NK-92 (cell line): Measurements from ENCODE around the gene NUDC.
"Not testable (repeated sequence)": the region's sequence is repeated elsewhere in the genome, so short reads cannot be mapped to it uniquely, and the experiment has no call there.

ENCODE experiments used
- DNase-seq: peaks from one replicate; lab custom pipeline; 2025; ENCODE audit not compliant: unreplicated experiment; lab: John Stamatoyannopoulos, UW

NUDC gene

DNA sequence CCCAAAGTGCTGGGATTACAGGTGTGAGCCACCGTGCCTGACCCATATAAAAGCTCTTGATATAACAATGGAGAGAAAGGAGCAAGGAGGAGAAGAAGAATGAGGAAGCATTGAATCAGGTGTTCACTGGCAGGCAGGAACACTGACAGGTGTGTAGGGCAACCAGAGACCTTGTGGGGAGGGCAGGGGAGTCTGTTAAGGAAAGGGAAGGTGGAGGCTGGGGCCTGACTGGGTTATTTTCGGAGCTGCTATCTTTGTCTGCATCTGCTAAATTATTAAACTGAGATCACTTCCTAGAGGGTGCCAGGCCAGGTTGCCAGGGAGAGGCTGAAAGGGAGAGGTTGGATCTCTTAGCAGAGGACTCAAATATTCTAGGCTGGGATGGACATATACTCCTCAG, 65.1 kb downstream of the NUDC start:
- no peak for DNase-seq

DNA sequence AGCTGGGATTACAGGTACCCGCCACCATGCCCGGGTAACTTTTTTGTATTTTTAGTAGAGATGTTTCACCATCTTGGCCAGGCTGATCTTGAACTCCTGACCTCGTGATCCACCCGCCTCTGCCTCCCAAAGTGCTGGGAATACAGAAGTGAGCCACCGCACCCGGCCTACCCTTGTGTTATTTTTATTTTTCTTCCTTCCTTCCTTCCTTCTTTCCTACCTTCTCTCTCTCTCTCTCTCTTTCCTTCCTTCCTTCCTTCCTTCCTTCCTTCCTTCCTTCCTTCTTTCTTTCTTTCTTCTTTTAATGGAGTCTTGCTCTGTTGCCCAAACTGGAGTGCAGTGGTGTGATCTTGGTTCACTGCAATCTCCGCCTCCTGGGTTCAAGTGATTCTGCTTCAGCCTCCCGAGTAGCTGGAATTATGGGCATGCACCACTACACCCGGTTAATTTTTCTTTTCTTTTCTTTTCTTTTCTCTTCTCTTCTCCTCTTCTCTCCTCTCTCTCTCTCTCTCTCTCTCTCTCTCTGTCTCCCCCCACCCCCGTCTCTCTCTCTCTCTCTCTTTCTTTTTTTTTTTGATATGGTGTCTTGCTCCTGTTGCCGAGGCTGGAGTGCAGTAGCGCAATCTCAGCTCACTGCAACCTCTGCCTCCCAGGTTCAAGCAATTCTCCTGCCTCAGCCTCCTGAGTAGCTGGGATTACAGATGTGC, 68.0 kb downstream of the NUDC start:
- DNase-seq: not testable (repeated sequence)

DNA sequence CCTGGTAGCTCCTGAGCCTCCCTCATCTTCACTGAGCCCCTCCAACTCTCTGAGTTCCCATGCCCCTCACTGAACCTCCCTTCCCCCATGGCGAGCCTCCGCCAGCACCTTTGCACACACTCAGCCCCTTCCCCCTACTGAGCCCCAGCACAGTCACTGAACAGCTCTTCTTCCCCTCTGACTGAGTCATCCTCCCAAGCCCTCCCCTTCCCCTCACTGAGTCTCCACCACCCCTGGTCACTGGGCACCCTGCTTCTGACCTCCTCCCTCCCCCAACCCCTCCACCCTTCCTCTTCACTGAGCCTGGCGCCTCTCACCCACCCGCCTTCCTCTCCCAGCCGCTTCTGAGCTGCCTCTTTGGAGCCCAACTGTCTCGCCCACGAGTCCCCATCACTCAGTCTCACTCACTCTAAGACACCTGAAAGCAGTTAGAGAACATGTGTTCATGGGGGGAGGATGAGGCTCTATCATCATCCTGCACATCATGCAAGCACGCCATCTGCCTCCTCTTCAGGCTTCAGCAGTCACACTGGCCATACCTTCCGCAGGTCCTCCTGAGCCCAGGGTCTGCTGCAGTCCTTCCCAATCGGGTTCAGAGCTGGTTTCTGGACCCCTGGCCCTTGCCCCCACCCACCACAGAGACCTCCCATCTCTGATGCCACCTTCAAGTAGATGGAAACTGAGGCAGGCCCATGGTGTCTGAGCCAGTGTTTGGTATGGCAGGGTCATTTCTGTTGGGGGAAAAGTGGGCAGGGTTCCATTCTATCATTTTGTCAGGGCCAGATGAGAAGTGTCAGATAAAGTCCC, 70.0 kb downstream of the NUDC start:
- DNase-seq: no peak

DNA sequence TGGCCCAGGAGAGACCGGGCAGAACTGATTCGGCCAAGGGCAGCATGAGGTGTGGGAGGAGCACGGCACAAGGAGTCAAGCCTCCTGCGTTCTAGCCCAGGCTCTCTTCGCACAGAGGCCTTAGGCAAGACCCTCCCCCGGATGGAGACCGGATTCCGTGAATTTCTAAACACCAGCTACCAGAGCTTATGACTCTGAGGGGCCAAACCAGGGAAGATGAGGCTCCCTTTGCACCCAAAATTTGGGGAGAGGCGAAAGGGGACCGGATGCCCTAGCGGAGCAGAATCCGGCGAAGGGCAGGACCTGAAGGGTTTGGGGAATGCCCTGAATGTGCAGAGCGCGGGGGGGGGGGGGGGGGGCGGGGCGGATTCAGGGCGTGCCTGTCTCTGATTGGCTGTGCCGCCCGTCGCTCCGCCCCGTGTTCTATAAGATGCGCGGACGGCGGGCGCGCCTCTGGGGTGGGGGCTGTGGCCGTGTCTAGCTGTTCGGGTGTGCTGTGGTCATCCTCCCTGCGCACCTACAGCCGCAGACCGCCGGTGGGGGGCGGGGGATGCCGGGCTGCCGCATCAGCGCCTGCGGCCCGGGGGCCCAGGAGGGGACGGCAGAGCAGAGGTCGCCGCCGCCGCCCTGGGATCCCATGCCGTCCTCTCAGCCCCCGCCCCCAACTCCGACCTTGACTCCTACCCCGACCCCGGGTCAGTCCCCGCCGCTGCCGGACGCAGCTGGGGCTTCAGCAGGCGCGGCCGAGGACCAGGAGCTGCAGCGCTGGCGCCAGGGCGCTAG, 71.9 kb downstream of the NUDC start, which contains the start of gene TRNP1:
TSS of gene TRNP1 (plus strand) at position 456 of the 783 bp plus-strand sequence. CDS start at position 551, 95 bp downstream.
- DNase-seq: no peak

DNA sequence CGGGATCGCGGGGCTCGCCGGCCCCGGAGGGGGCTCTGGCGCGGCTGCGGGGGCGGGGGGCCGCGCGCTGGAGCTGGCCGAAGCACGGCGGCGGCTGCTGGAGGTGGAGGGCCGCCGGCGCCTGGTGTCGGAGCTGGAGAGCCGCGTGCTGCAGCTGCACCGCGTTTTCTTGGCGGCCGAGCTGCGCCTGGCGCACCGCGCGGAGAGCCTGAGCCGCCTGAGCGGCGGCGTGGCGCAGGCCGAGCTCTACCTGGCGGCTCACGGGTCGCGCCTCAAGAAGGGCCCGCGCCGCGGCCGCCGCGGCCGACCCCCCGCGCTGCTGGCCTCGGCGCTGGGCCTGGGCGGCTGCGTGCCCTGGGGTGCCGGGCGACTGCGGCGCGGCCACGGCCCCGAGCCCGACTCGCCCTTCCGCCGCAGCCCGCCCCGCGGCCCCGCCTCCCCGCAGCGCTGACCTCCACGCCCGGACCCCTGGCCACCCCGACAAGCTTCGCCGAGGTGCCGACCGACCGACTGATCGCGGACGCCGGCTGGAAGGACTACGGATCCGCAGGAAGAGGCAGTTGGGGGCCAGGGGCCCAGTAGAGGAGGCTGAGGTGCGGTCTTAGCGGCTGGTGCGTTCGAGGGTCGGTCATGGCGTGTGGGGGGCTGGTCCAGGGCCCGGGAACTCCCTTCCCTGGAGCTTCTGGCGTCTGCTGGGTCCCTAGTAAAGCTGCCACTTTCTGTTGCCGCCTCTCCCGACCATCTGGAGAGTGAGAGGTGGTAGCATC, 72.7 kb downstream of the NUDC start:
- no peak for DNase-seq

DNA sequence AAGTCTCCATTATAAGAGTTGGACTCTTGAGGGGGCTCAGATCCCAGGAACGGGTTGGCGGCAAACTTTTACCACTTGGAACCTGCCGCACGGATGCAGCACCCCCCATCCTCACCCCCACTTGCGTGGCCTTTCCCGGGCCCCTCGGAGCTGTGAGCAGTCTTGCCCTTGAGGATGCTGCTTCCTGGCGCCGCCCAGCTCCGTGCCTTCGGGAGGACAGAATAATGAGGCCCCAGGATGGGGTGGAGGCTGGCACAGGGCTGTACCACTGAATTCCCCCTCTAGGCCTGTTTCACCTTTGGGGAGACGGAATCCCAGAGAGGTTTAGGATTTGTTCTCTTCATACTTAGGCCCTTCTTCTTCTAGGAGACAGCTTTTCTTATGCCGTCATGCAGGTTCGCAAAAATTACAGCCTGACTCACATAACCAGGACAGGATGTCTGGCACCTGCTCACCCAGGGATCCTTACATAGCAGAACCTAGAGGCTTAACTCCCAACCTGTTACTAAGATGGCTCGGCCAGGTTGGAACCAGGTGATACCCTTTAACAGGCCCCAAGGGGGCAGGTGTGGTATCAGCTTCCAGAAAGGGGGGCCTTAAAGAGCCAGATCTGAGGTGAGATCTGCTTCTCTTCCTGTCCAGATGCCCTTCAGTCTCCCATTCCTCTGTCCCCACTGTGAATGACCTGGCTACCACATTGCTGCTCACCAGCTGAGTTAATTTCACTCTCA, 73.4 kb downstream of the NUDC start:
- no peak for DNase-seq

DNA sequence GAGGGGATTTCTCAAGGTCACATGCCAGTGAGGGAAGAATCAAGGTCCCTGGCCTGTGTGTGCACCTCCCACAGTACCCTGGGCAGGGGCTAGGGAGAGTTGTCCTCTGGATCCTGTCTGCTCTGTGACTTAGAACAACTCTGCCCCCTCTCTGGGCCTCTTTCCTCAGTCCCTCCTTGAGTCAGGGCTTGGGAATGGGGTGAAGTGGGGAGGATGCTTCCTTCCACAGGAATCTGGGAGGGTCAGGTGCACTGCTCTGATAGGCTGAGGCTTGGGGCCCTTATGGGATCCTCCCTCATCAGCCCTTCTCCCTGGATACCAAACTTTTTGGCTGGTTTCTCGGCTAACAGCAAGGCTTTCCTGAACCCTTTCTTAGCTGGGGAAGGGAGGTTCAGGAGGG, 74.5 kb downstream of the NUDC start:
- DNase-seq: no peak
